K562 (cell line): ENCODE measurements around the gene SPRED2. TPM values are rescaled to one million over a fixed set of nuclear protein-coding genes. Genes with fewer than 3 reads are reported as not detected.

Experiments
- ARID2 ChIP-seq: fragments of 450-650 bp; IDR thresholded peaks from 2 replicates; pipeline ENCODE4 v1.6.1; 2017; ENCODE audit warnings: antibody characterized with exemption, mild to moderate bottlenecking
- BRD9 ChIP-seq: fragments of 450-650 bp; IDR thresholded peaks from 2 replicates; pipeline ENCODE4 v1.6.1; 2018; ENCODE audit warnings: low read depth; ENCODE audit not compliant: partially characterized antibody
- CBFA2T2 ChIP-seq: fragments of 450-650 bp; conservative IDR thresholded peaks from 2 replicates; pipeline ENCODE4 v1.6.1; 2017; ENCODE audit warnings: mild to moderate bottlenecking
- CCNT2 ChIP-seq: IDR thresholded peaks from 2 replicates; pipeline ENCODE4 v1.6.1; 2011; ENCODE audit warnings: borderline replicate concordance, low read depth, mild to moderate bottlenecking, moderate library complexity, mixed read lengths, low read length; ENCODE audit not compliant: insufficient read length; ENCODE audit errors: extremely low read depth
- CREM ChIP-seq: IDR thresholded peaks from 2 replicates; pipeline ENCODE4 v1.6.1; 2014; ENCODE audit warnings: antibody characterized with exemption, low read depth
- DACH1 ChIP-seq: fragments of 450-650 bp; IDR thresholded peaks from 2 replicates; pipeline ENCODE4 v1.6.1; 2018; ENCODE audit not compliant: partially characterized antibody
- GABPB2 ChIP-seq: fragments of 250-450 bp; sonication (Bioruptor Pico); conservative IDR thresholded peaks from 2 replicates; pipeline ENCODE4 v1.5.1; 2021; ENCODE audit warnings: mild to moderate bottlenecking
- GATAD2A ChIP-seq: fragments of 450-650 bp; IDR thresholded peaks from 2 replicates; pipeline ENCODE4 v1.6.1; 2017
- HDGF ChIP-seq: fragments of 450-650 bp; IDR thresholded peaks from 2 replicates; pipeline ENCODE4 v1.6.1; 2016
- KAT7 ChIP-seq: sonication (generic); formaldehyde crosslinking; IDR thresholded peaks from 2 replicates; pipeline ENCODE4 v1.8.0; 2022; ENCODE audit warnings: missing genetic modification reagents, mild to moderate bottlenecking, borderline replicate concordance
- KLF16 ChIP-seq: IDR thresholded peaks from 2 replicates; pipeline ENCODE4 v1.6.1; 2016; ENCODE audit warnings: antibody characterized with exemption
- MTA2 ChIP-seq: fragments of 450-650 bp; IDR thresholded peaks from 2 replicates; pipeline ENCODE4 v1.6.1; 2016; ENCODE audit warnings: low read depth
- NCOA1 ChIP-seq: fragments of 450-650 bp; IDR thresholded peaks from 2 replicates; pipeline ENCODE4 v1.6.1; 2016; ENCODE audit warnings: low read depth
- NELFE ChIP-seq: IDR thresholded peaks from 2 replicates; pipeline ENCODE4 v1.6.1; 2011; ENCODE audit warnings: mild to moderate bottlenecking; ENCODE audit not compliant: insufficient read depth, insufficient read length
- PPARD ChIP-seq: fragments of 250-450 bp; sonication (Bioruptor Pico); IDR thresholded peaks from 2 replicates; pipeline ENCODE4 v1.8.0; 2022; ENCODE audit warnings: inconsistent platforms, mild to moderate bottlenecking, moderate library complexity
- PTRF ChIP-seq: fragments of 450-650 bp; IDR thresholded peaks from 2 replicates; pipeline ENCODE4 v1.6.1; 2016; ENCODE audit warnings: mild to moderate bottlenecking, missing genetic modification characterization, missing compliant biosample characterization
- SNRNP70 ChIP-seq: fragments of 200-400 bp; formaldehyde crosslinking; optimal IDR thresholded peaks from 2 replicates; pipeline ENCODE3; 2017; ENCODE audit warnings: low read depth, low read length
- TCF7 ChIP-seq: sonication (generic); IDR thresholded peaks from 2 replicates; pipeline ENCODE4 v1.6.1; 2016; ENCODE audit warnings: antibody characterized with exemption, borderline replicate concordance
- ZBTB17 ChIP-seq: fragments of 450-650 bp; formaldehyde crosslinking; IDR thresholded peaks from 2 replicates; pipeline ENCODE4 v1.4.0; 2020; ENCODE audit warnings: mild to moderate bottlenecking
- ZNF79 ChIP-seq: fragments of 250-450 bp; sonication (Bioruptor Pico); IDR thresholded peaks from 2 replicates; pipeline ENCODE4 v1.4.0; 2020; ENCODE audit warnings: low read depth, mild to moderate bottlenecking, moderate library complexity
- ZSCAN32 ChIP-seq: fragments of 450-650 bp; formaldehyde crosslinking; IDR thresholded peaks from 2 replicates; pipeline ENCODE4 v1.4.0; 2020; ENCODE audit warnings: mild to moderate bottlenecking, moderate library complexity
- polyA plus RNA-seq, 8 experiments: library from polyadenylated mRNA; depleted of rRNA in 4 of 8; stranded (reverse) in 5 of 8; unstranded in 3 of 8; fragments of >200 nt; fragmentation: Nextera tagmentation in 2 of 8; fragmentation: Illumina TruSeq in 1 of 8; extraction: Ambion mirVana in 2 of 8; extraction: Trizol in 1 of 8; gene quantifications; 2 replicates each; pipeline versions ENCODE4 v1.2.1 to v1.2.3, GENCODE V29; 2011 to 2014; ENCODE audit warnings: inconsistent platforms in 1 of 8, missing spikeins in 1 of 8
- total RNA-seq, 7 experiments: library from RNA; depleted of rRNA in 6 of 7; stranded (reverse); fragments of >200 nt in 6 of 7; fragmentation: Illumina TruSeq in 2 of 7; extraction: Trizol in 2 of 7; gene quantifications; 2 replicates each; pipeline versions ENCODE4 v1.2.1 to v1.2.3, GENCODE V29; 2011 to 2021; ENCODE audit warnings: low replicate concordance in 1 of 7
- TF ChIP-seq, protein P1 (sequence below): fragments of 450-650 bp; formaldehyde crosslinking; IDR thresholded peaks from 2 replicates; pipeline ENCODE4 v1.4.0; 2022; ENCODE audit warnings: mild to moderate bottlenecking, moderate library complexity
- TF ChIP-seq, protein P2 (sequence below): fragments of 250-450 bp; sonication (Bioruptor Pico); IDR thresholded peaks from 2 replicates; pipeline ENCODE4 v1.6.1; 2021; ENCODE audit warnings: mild to moderate bottlenecking
- TF ChIP-seq, protein P3 (sequence below): fragments of 450-650 bp; formaldehyde crosslinking; IDR thresholded peaks from 2 replicates; pipeline ENCODE4 v1.4.0; 2020; ENCODE audit warnings: mild to moderate bottlenecking, mixed read lengths
- TF ChIP-seq, protein P4 (sequence below): fragments of 250-450 bp; sonication (Bioruptor Pico); IDR thresholded peaks from 2 replicates; pipeline ENCODE4 v1.5.1; 2021; ENCODE audit warnings: mild to moderate bottlenecking
- TF ChIP-seq, protein P5 (sequence below): IDR thresholded peaks from 2 replicates; pipeline ENCODE4 v1.6.1; 2012; ENCODE audit warnings: low read depth, low read length, improper control_type of control experiment, borderline replicate concordance

Gene SPRED2
- total and polyA plus RNA-seq, 9 of the 15 experiments (the other 6 are each of a cell fraction or from before 2014, with no cell fraction given) = 4.6 to 50.8 (median 14.1) TPM

DNA sequence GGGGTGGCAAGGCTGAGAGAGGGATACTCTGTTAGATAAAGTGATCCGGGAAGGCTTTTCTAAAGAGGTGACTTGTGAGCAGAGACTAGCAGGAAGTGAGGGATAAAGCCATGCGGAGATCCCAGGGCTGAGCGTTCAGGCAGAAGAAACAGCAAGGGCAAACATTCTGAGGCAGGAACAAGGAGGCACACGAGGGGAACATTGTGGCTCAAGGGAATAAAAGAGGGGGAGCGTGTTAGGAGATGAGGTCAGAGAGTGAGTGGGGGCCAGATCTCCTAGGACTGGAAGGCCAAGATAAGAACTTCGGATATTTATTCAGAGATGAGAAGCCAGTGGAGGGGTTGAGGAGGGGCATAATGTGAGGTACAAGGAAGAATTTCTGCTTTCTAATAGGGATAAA, 137.7 kb downstream of the SPRED2 start (continued):
- TF ChIP-seq BRD9 (peak; percentile 70), DACH1 (no peak), ZSCAN32 (CRISPR knock-in tag) (no peak), TCF7 (no peak), MTA2 (peak; percentile 79), CREM (peak; percentile 80), GATAD2A (0 out of 2 replicates have a peak, but pooled peaks have one; percentile 23), NELFE (no peak), ZNF79 (no peak), PPARD (CRISPR knock-in tag) (no peak), KLF16 (peak; percentile 45; the same call in 1 of the 2 replicates), KAT7 (CRISPR knock-in tag) (no peak), CBFA2T2 (peak; percentile 63), HDGF (0 out of 2 replicates have a peak, but pooled peaks have one; percentile 24), CCNT2 (no peak), GABPB2 (no peak), SNRNP70 (no peak), ARID2 (0 out of 2 replicates have a peak, but pooled peaks have one; percentile 17), PTRF (tag) (no peak), ZBTB17 (CRISPR knock-in tag) (0 out of 2 replicates have a peak, but pooled peaks have one; percentile 37), NCOA1 (peak; percentile 59)
- TF ChIP-seq, protein P1, sequence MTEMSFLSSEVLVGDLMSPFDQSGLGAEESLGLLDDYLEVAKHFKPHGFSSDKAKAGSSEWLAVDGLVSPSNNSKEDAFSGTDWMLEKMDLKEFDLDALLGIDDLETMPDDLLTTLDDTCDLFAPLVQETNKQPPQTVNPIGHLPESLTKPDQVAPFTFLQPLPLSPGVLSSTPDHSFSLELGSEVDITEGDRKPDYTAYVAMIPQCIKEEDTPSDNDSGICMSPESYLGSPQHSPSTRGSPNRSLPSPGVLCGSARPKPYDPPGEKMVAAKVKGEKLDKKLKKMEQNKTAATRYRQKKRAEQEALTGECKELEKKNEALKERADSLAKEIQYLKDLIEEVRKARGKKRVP = 0 out of 2 replicates have a peak, but pooled peaks have one; percentile 4
- TF ChIP-seq, protein P2, sequence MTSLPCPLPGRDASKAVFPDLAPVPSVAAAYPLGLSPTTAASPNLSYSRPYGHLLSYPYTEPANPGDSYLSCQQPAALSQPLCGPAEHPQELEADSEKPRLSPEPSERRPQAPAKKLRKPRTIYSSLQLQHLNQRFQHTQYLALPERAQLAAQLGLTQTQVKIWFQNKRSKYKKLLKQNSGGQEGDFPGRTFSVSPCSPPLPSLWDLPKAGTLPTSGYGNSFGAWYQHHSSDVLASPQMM = no peak
- TF ChIP-seq, protein P3, sequence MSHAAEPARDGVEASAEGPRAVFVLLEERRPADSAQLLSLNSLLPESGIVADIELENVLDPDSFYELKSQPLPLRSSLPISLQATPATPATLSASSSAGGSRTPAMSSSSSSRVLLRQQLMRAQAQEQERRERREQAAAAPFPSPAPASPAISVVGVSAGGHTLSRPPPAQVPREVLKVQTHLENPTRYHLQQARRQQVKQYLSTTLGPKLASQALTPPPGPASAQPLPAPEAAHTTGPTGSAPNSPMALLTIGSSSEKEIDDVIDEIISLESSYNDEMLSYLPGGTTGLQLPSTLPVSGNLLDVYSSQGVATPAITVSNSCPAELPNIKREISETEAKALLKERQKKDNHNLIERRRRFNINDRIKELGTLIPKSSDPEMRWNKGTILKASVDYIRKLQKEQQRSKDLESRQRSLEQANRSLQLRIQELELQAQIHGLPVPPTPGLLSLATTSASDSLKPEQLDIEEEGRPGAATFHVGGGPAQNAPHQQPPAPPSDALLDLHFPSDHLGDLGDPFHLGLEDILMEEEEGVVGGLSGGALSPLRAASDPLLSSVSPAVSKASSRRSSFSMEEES = no peak
- TF ChIP-seq, protein P4, sequence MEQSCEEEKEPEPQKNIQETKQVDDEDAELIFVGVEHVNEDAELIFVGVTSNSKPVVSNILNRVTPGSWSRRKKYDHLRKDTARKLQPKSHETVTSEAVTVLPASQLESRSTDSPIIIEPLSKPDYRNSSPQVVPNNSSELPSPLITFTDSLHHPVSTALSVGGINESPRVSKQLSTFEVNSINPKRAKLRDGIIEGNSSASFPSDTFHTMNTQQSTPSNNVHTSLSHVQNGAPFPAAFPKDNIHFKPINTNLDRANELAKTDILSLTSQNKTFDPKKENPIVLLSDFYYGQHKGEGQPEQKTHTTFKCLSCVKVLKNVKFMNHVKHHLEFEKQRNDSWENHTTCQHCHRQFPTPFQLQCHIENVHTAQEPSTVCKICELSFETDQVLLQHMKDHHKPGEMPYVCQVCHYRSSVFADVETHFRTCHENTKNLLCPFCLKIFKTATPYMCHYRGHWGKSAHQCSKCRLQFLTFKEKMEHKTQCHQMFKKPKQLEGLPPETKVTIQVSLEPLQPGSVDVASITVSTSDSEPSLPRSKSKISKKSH (CRISPR knock-in tag) = no peak
- TF ChIP-seq, protein P5, sequence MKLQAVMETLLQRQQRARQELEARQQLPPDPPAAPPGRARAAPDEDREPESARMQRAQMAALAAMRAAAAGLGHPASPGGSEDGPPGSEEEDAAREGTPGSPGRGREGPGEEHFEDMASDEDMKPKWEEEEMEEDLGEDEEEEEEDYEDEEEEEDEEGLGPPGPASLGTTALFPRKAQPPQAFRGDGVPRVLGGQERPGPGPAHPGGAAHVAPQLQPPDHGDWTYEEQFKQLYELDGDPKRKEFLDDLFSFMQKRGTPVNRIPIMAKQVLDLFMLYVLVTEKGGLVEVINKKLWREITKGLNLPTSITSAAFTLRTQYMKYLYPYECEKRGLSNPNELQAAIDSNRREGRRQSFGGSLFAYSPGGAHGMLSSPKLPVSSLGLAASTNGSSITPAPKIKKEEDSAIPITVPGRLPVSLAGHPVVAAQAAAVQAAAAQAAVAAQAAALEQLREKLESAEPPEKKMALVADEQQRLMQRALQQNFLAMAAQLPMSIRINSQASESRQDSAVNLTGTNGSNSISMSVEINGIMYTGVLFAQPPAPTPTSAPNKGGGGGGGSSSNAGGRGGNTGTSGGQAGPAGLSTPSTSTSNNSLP = peak; percentile 87
